ENCODE results near the gene SSMEM1.
A peak's percentile ranks its signal among the peaks of the same experiment; 100 is the strongest.
"Not testable (repeated sequence)": the region's sequence is repeated elsewhere in the genome, so short reads cannot be mapped to it uniquely, and the experiment has no call there.

The SSMEM1 gene

DNA sequence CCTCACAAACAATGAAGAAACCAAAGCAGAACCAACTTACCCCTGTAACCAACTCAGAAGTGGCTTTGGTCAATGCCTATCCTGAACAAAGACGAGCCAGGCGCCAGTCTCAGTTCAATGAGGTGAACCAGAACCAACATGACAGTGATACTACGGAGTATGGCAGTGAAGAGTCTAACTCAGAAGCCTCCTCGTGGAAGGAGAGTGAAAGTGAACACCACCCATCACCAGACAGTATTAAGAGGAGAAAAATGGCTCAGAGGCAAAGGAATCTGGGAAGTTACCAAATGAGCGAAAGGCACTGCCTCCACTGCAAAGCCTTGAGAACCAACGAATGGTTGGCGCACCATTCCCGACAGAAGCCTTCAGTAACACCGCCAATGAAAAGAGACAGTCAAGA, 8.4 kb downstream of the SSMEM1 start:
- no peak for DNase-seq

GRCh38 chr7:130216750-130217149, 9.1 kb downstream of the SSMEM1 start:
- no peak for DNase-seq

- DNase-seq = no peak
Observed at GRCh38 chr7:130218806-130219620, 11.4 kb downstream of the SSMEM1 start.

- no peak for DNase-seq
Observed at GRCh38 chr7:130219871-130220270, 12.2 kb downstream of the SSMEM1 start.

DNA sequence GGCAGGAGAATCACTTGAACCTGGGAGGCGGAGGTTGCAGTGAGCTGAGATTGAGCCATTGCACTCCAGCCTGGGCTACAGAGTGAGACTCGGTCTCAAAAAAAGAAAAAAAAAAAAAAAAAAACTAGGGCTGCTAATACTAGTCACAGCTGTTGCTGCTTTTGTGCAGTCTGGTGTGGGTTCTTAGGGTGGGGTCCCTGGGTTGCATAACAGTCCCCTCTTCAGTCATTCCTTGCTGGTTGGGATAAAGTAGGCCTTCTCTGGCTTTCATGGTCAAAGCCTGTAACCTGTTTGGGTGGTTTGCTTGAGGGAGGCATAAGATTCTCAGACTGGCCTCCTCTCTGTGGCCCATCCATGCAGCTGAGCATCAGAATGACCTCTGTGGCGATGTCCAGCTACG, 14.1 kb downstream of the SSMEM1 start:
- no peak for DNase-seq

- no peak for DNase-seq
Observed at GRCh38 chr7:130223646-130224045, 16.0 kb downstream of the SSMEM1 start.

DNA sequence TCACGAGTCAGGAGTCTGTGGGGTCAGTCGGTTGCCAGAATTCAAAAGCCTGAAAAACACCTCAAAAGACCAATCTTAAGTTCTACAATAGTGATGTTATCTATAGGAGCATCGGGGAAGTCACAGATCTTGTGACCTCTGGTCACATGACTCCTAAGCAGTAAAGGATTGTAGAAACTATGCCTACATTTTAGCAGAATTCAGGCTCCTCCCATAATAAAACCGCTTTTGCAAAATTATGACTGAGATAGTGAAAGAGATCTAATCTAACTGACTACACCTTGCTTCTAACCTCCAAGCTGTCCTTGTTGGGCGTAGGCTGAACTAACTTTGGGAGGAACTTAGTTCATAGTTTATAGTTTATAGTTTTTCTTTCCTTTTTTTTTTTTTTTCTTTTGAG, 16.6 kb downstream of the SSMEM1 start:
- no peak for DNase-seq

GRCh38 chr7:130224923-130225322, 17.3 kb downstream of the SSMEM1 start:
- not testable (repeated sequence) for DNase-seq

DNA sequence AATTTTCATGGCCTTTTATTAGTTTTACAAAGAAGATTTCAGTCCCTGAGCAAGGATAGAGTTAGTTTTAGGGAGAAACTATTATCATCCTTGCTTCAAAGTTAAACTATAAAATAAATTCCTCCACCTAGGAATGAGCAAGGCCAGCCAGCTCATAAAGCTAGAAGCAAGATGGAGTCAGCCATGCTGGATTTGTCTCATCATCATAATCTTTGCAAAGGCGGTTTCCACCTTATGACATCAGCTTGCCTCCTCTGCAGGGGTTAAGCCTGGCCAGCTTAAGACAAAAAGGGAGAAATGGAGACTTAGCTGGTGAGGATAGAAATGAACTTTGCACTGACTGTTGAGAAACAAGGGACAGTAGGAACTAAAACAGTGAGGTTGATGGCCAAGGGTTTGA, 18.7 kb downstream of the SSMEM1 start:
- DNase-seq = no peak

DNA sequence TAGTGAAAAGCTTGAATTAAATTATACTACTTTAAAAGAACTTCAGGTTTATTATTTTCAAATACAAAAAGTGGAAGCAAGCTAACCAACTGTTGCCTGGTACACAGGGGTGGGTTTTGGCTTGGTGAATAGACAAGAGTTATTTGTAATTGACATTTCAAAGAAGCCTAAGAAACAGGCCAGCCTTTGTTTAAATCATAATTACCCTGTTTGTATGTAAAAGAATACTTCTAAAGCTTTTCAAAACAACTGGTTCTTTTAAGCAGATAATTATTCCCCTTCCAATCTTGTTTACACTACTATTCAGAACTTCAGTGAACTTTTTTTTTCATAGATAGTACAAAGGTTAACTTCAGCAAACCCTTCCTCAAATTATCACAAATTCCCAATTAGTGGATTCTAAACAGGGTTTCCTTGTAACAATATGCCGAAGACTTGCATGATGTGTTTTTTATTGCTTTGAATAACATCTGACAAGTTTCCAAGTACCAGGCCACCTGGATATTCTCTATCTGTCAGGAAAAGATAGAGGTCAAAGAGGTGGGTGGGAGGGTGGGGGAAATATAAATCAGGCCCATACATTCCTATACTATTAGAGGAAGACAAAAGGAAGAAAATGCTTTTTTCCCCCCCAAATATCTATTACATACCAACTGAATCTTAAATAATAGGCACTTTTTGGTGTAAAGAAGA, 20.4 kb downstream of the SSMEM1 start:
- no peak for DNase-seq

GRCh38 chr7:130228840-130229502, 21.3 kb downstream of the SSMEM1 start:
- no peak for DNase-seq

- DNase-seq = not testable (repeated sequence)
Observed at GRCh38 chr7:130229981-130230380, 22.3 kb downstream of the SSMEM1 start.

GRCh38 chr7:130231792-130232191, 24.1 kb downstream of the SSMEM1 start:
- no peak for DNase-seq

- no peak for DNase-seq
Observed at GRCh38 chr7:130232209-130232608, 24.5 kb downstream of the SSMEM1 start.

- no peak for DNase-seq
Observed at GRCh38 chr7:130234078-130234477, 26.4 kb downstream of the SSMEM1 start.

GRCh38 chr7:130236361-130236760, 28.7 kb downstream of the SSMEM1 start:
- DNase-seq = not testable (repeated sequence)

- DNase-seq = no peak
Observed at GRCh38 chr7:130240240-130240639, 32.6 kb downstream of the SSMEM1 start.

GRCh38 chr7:130242198-130243014, 34.7 kb downstream of the SSMEM1 start:
- DNase-seq = peak; percentile 68

DNA sequence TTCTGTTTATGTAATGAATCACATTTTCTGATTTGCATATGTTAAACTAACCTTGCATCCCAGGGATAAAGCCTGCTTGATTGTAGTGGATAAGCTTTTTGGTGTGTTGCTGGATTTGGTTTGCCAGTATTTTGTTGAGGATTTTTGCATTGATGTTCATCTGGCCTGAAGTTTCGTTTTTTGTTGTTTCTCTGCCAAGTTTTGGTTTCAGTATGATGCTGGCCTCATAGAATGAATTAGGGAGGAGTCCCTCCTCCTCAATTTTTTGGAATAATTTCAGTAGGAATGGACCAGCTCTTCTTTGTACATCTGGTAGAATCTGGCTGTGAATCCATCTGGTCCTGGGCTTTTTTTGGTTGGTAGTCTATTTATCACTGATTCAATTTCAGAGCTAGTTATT, 35.8 kb downstream of the SSMEM1 start:
- not testable (repeated sequence) for DNase-seq

DNA sequence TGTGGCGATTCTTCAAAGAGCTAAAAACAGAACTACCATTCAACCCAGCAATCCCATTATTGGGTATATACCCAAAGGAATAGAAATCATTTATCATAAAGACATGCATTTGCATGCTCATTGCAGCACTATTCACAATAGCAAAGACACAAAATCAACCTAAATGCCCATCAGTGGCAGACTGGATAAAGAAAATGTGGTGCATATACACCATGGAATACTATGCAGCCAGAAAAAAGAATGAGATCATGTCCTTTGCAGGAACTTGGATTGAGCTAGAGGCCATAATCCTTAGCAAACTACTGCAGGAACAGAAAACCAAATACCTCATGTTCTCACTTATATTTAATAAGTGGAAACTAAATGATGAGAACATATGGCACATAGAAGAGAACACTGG, 38.8 kb downstream of the SSMEM1 start:
- DNase-seq = not testable (repeated sequence)

- not testable (repeated sequence) for DNase-seq
Observed at GRCh38 chr7:130248842-130249241, 41.2 kb downstream of the SSMEM1 start.

- not testable (repeated sequence) for DNase-seq
Observed at GRCh38 chr7:130249626-130250025, 42.0 kb downstream of the SSMEM1 start.

DNA sequence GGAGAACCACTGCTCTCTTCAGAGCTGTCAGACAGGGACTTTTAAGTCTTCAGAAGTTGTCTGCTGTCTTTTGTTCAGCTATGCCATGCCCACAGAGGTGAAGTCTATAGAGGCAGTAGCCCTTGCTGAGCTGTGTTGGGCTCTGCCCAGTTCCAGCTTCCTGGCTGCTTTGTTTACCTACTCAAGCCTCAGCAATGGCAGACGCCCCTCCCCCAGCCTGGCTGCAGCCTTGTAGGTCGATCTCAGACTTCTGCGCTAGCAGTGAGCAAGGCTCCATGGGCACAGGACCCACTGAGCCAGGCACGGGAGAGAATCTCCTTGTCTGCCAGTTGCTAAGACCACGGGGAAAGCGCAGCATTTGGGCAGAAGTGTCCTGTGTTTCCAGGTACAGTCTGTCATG, 46.9 kb downstream of the SSMEM1 start:
- DNase-seq = no peak

Measured in NCI-H1092 (cell line).